Sigmoid colon (tissue), 7 donors: ENCODE measurements around the gene ID1. TPM values are rescaled to one million over a fixed set of nuclear protein-coding genes. Genes with fewer than 3 reads are reported as not detected.

ENCODE experiments used
- DNase-seq: peaks from one replicate; pipeline ENCODE4 v3.0.0-alpha.2; 2019
- H3K27ac ChIP-seq, 4 donors: fragments of 200-600 bp; sonication (generic); one replicate each; pipeline ENCODE4 v1.5.1; 2016 to 2019; ENCODE audit warnings: mild to moderate bottlenecking in 1 of 4
- H3K27me3 ChIP-seq, 3 donors: fragments of 200-600 bp; sonication (generic); one replicate each; pipeline ENCODE4 v1.5.1; 2019; ENCODE audit warnings: mild to moderate bottlenecking in 1 of 3
- H3K36me3 ChIP-seq, 4 donors: fragments of 200-600 bp; sonication (generic); one replicate each; pipeline ENCODE4 v1.5.1; 2016 to 2019
- H3K4me1 ChIP-seq, 4 donors: fragments of 200-600 bp; sonication (generic); one replicate each; pipeline ENCODE4 v1.5.1; 2017 to 2019
- H3K4me3 ChIP-seq, 4 donors: fragments of 200-600 bp; sonication (generic); one replicate each; pipeline ENCODE4 v1.5.1; 2017 to 2019; ENCODE audit warnings: mild to moderate bottlenecking in 2 of 4, moderate library complexity in 1 of 4
- H3K9me3 ChIP-seq, 4 donors: fragments of 200-600 bp in 3 of 4; sonication (generic) in 3 of 4; one replicate each; pipeline versions ENCODE4 v1.5.1 to v1.6.1; 2013 to 2019
- EP300 ChIP-seq, 4 donors: sonication (generic); formaldehyde crosslinking; IDR thresholded peaks; one replicate each; pipeline ENCODE4 v1.6.1; 2017; ENCODE audit warnings: antibody characterized with exemption in 4 of 4
- POLR2A ChIP-seq, 2 donors: fragments of 450-650 bp; IDR thresholded peaks; one replicate each; pipeline ENCODE4 v1.6.1; 2016; ENCODE audit warnings: antibody characterized with exemption in 2 of 2, mild to moderate bottlenecking in 2 of 2, moderate library complexity in 2 of 2
- POLR2AphosphoS5 ChIP-seq, 4 donors: sonication (generic); formaldehyde crosslinking; IDR thresholded peaks; one replicate each; pipeline ENCODE4 v1.6.1; 2017; ENCODE audit warnings: antibody characterized with exemption in 4 of 4
- WGBS, 2 donors: extraction: QIAGEN DNeasy Blood & Tissue Kit; methylation state at CpG; one replicate each; pipeline ENCODE4 v1.1.7; 2013; 5-methylcytosine and 5-hydroxymethylcytosine counted together
- intact Hi-C: fragments of 100-400 bp; cut with DNase I; formaldehyde crosslinking; loops from one replicate; pipeline ENCODE4 v1.15.1; 2023
- polyA plus RNA-seq, 3 donors: library from polyadenylated mRNA; stranded (reverse); fragments of 200-250 nt; gene quantifications; one replicate each; pipeline ENCODE4 v1.2.3, GENCODE V29; 2013
- total RNA-seq, 4 donors: library from RNA; depleted of rRNA; stranded (reverse); fragments of >200 nt; gene quantifications; one replicate each; pipeline ENCODE4 v1.1.0, GENCODE V29; 2016
- TF ChIP-seq, protein P1 (sequence below), 4 experiments: fragments of 450-650 bp in 3 of 4; fragments of 200-600 bp in 1 of 4; IDR thresholded peaks; one replicate each; pipeline ENCODE4 v1.5.1; 2016 to 2019; ENCODE audit warnings: antibody characterized with exemption in 4 of 4, mild to moderate bottlenecking in 3 of 4, moderate library complexity in 2 of 4
- donor health status: healthy with polysubstance abuse.
- donor health status: Bipolar disorder and iron deficiency.
- donor health status: healthy.

Gene ID1
- total and polyA plus RNA-seq, 7 donors, result 111 to 368 (median 230) TPM

DNA sequence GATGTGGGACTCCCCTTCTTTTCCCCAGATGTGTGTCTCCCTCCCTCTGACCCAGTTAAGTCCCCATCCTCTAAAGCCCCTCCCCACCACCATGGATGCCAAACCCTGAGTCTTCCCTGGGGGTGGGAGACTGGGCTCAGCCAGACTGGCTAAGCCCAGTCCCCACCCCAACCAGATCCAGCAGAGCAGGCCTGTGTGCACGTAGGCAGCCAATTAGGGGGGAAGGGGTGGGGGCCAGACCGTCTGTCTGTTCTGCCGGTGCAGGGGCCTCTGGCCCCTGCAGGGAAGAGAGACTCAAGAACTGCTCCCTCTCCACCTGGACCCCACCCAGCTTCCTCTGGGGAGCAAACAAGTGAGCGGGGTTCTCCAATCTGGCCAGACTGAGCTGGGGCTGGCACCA lies 33.2 kb downstream of the ID1 start:
- Histone ChIP-seq H3K4me3 (no peak overlapping the region), H3K9me3 (no peaks in the 10 kb centered on the region), H3K27ac (peak overlapping the region in 1 of 4 donors; percentile 6), H3K4me1 (no peaks in the 10 kb centered on the region), H3K27me3 (peaks cover 4 to 25% (median 15%) of the 10 kb centered on the region in 3 donors), H3K36me3 (no peaks in the 10 kb centered on the region)
- TF ChIP-seq, protein P1, sequence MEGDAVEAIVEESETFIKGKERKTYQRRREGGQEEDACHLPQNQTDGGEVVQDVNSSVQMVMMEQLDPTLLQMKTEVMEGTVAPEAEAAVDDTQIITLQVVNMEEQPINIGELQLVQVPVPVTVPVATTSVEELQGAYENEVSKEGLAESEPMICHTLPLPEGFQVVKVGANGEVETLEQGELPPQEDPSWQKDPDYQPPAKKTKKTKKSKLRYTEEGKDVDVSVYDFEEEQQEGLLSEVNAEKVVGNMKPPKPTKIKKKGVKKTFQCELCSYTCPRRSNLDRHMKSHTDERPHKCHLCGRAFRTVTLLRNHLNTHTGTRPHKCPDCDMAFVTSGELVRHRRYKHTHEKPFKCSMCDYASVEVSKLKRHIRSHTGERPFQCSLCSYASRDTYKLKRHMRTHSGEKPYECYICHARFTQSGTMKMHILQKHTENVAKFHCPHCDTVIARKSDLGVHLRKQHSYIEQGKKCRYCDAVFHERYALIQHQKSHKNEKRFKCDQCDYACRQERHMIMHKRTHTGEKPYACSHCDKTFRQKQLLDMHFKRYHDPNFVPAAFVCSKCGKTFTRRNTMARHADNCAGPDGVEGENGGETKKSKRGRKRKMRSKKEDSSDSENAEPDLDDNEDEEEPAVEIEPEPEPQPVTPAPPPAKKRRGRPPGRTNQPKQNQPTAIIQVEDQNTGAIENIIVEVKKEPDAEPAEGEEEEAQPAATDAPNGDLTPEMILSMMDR (IDR thresholded peaks at IDR 0.05), result no peak
- no peak for TF ChIP-seq EP300 (IDR thresholded peaks at IDR 0.05)
- TF ChIP-seq POLR2AphosphoS5 (IDR thresholded peaks at IDR 0.05), result no peak
- DNase-seq, result no peak
- 77 to 85% methylated on average over 4 of the region's 4 CpGs for WGBS, 2 donors
- intact Hi-C loops, result no loop called here

DNA sequence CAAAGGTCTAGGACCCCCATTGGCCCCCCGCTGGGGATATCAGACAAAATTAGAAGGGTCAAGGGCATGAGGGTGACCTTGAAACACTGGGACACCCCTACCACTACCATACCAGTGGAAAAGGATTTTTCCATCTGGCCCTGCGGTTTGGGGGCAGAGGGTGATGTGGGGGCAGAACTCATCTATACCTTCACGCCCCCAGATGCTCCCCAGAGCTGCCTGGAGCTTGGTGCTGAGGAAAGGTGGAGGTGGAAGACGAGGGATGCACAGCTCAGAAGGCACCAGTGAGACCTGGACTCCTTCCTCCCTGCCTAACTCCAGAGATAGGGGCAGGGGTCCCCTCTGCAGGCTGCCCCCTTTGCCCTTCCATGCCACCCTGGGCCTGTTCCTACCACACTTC lies 33.7 kb downstream of the ID1 start:
- Histone ChIP-seq H3K4me3 (no peak overlapping the region), H3K36me3 (no peaks in the 10 kb centered on the region), H3K4me1 (no peaks in the 10 kb centered on the region), H3K27ac (peak overlapping the region in 1 of 4 donors; percentile 6), H3K9me3 (no peaks in the 10 kb centered on the region), H3K27me3 (peaks cover 4 to 25% (median 15%) of the 10 kb centered on the region in 3 donors)
- TF ChIP-seq, protein P1 (IDR thresholded peaks at IDR 0.05), result no peak
- no peak for TF ChIP-seq POLR2AphosphoS5 (IDR thresholded peaks at IDR 0.05)
- no peak for TF ChIP-seq POLR2A (IDR thresholded peaks at IDR 0.05)
- no peak for TF ChIP-seq EP300 (IDR thresholded peaks at IDR 0.05)
- intact Hi-C loops, result no loop called here
- no peak for DNase-seq
- 84 to 88% methylated on average over 4 of the region's 4 CpGs for WGBS, 2 donors

DNA sequence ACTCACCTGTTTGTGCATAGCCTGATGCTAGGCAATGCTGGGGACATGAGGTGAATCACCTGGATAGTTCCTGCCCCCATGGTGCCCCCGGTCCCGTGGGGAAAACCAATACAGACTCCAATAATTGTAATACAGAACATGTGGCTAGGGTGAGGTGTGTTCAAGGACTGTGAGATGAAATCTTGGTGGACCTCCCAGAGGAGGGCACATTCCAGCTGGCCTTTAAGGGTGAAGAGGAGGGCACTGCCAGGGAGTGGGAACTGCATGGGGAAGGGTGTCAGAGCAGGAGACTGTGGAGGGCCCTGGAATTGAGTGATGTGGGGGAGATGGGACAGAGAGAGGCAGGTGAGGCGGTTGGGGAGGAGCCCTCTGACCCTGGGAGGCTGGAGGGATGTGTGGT lies 35.2 kb downstream of the ID1 start:
- Histone ChIP-seq H3K4me3 (no peak overlapping the region), H3K36me3 (no peaks in the 10 kb centered on the region), H3K27me3 (peaks cover 4 to 25% (median 15%) of the 10 kb centered on the region in 3 donors), H3K27ac (no peak overlapping the region), H3K4me1 (no peaks in the 10 kb centered on the region), H3K9me3 (no peaks in the 10 kb centered on the region)
- TF ChIP-seq POLR2AphosphoS5 (IDR thresholded peaks at IDR 0.05) (no peak), POLR2A (IDR thresholded peaks at IDR 0.05) (no peak)
- WGBS, 2 donors, result 54 to 68% methylated on average over 3 of the region's 3 CpGs
- no peak for DNase-seq
- intact Hi-C loops, result no loop called here

DNA sequence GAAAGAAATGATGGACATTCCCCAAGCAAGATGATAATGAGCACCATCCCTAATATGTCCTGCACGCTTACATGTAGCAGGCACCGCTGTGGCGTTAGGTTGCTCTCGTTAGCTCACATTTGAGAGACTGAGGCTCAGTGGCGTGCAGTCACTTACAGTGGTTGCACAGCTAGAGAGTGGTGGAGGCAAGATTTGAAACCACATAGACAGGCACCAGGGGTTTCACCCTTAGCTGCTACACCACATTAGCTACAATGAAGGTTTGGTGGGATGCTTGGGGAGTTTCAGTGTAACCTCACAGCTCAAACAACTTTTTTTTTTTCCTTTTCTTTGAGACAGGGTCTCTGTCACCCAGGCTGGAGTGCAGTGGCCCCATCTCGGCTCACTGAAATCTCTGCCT lies 36.3 kb downstream of the ID1 start:
- Histone ChIP-seq H3K27ac (no peak overlapping the region), H3K4me1 (no peaks in the 10 kb centered on the region), H3K36me3 (no peaks in the 10 kb centered on the region), H3K9me3 (no peaks in the 10 kb centered on the region), H3K4me3 (no peak overlapping the region), H3K27me3 (peaks cover 4 to 25% (median 15%) of the 10 kb centered on the region in 3 donors)
- intact Hi-C loops, result no loop called here
- 91 to 94% methylated on average over 6 of the region's 6 CpGs for WGBS, 2 donors
- TF ChIP-seq, protein P1 (IDR thresholded peaks at IDR 0.05), result no peak
- TF ChIP-seq POLR2A (IDR thresholded peaks at IDR 0.05) (no peak), EP300 (IDR thresholded peaks at IDR 0.05) (no peak), POLR2AphosphoS5 (IDR thresholded peaks at IDR 0.05) (no peak)
- DNase-seq, result no peak

DNA sequence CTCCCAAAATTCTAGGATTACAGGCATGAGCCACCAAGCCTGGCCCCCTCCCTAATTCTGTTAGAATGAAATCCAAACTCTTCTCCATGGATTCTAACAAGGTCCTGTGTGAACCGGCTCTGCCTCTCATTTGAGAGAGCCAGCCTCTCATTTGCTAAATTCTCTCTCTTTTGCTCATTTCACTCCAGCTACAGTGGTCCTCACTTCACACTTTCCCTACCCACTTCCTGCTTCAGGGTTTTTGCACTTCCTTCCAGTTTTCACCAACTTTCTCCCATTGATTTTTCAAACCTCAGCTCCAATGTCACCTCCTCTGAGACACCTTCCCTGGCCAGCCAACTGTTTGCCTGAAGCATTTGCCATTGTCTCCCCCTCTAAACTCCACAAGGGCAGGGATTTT lies 37.7 kb downstream of the ID1 start:
- WGBS, 2 donors, result 53 to 90% methylated on average over 1 of the region's 1 CpG
- no peaks in the 10 kb centered on the region for H3K4me1 ChIP-seq
- no peak for DNase-seq
- intact Hi-C loops, result no loop called here
- H3K27ac ChIP-seq, result no peak overlapping the region
- H3K9me3 ChIP-seq, result no peaks in the 10 kb centered on the region
- TF ChIP-seq, protein P1 (IDR thresholded peaks at IDR 0.05), result no peak
- no peak for TF ChIP-seq POLR2A (IDR thresholded peaks at IDR 0.05)
- no peak for TF ChIP-seq EP300 (IDR thresholded peaks at IDR 0.05)
- no peak for TF ChIP-seq POLR2AphosphoS5 (IDR thresholded peaks at IDR 0.05)
- H3K4me3 ChIP-seq, result no peak overlapping the region
- H3K36me3 ChIP-seq, result no peaks in the 10 kb centered on the region
- H3K27me3 ChIP-seq, result peaks cover 0 to 19% (median 7%) of the 10 kb centered on the region in 3 donors
